NCI-H2227 (cell line): Measurements from ENCODE around the gene FXYD1.

Experiments used
- DNase-seq: peaks from one replicate; lab custom pipeline; 2025; ENCODE audit not compliant: unreplicated experiment; lab: John Stamatoyannopoulos, UW

The FXYD1 gene

GRCh38 chr19:35106898-35107541 lies 31.6 kb upstream of the FXYD1 start:
- no peak for DNase-seq

- no peak for DNase-seq
These were observed 31.1 kb upstream of the FXYD1 start for GRCh38 chr19:35107545-35107944.

GRCh38 chr19:35108730-35109129 lies 29.9 kb upstream of the FXYD1 start:
- DNase-seq = no peak

GRCh38 chr19:35109395-35110112 lies 29.1 kb upstream of the FXYD1 start:
- no peak for DNase-seq

- no peak for DNase-seq
These were observed 27.6 kb upstream of the FXYD1 start for GRCh38 chr19:35110974-35111373.

- no peak for DNase-seq
These were observed 25.5 kb upstream of the FXYD1 start for GRCh38 chr19:35112995-35113688.

- DNase-seq = peak; percentile 94
These were observed 24.1 kb upstream of the FXYD1 start for GRCh38 chr19:35114353-35115176.

- no peak for DNase-seq
These were observed 23.3 kb upstream of the FXYD1 start, which contains the start of gene FXYD3 for GRCh38 chr19:35115177-35115951. FXYD3 (plus strand) TSS chr19:35115823; CDS start chr19:35119377, 3,554 bp downstream.

GRCh38 chr19:35116072-35116801 lies 22.4 kb upstream of the FXYD1 start:
- no peak for DNase-seq

GRCh38 chr19:35117116-35117515 lies 21.5 kb upstream of the FXYD1 start:
- peak; percentile 74 for DNase-seq

GRCh38 chr19:35117799-35118198 lies 20.8 kb upstream of the FXYD1 start:
- no peak for DNase-seq

GRCh38 chr19:35118268-35119020 lies 20.2 kb upstream of the FXYD1 start:
- DNase-seq = no peak

- DNase-seq = no peak
These were observed 19.5 kb upstream of the FXYD1 start for GRCh38 chr19:35119091-35119490.

- no peak for DNase-seq
These were observed 19.0 kb upstream of the FXYD1 start for GRCh38 chr19:35119578-35120155.

- peak; percentile 78 for DNase-seq
These were observed 18.1 kb upstream of the FXYD1 start for GRCh38 chr19:35120492-35120891.

- no peak for DNase-seq
These were observed 17.7 kb upstream of the FXYD1 start for GRCh38 chr19:35120898-35121297.

GRCh38 chr19:35122687-35123551 lies 15.7 kb upstream of the FXYD1 start:
- DNase-seq = no peak

GRCh38 chr19:35123573-35123972 lies 15.1 kb upstream of the FXYD1 start:
- no peak for DNase-seq
